GM23248 (cell line): ENCODE data around the gene IGIP.

Experiments used
- EZH2 ChIP-seq: fragments of 200-600 bp; sonication (generic); IDR thresholded peaks from 2 replicates; pipeline ENCODE4 v1.6.1; 2018; ENCODE audit warnings: antibody characterized with exemption, mild to moderate bottlenecking; ENCODE audit not compliant: insufficient read depth, poor library complexity, severe bottlenecking
- EZH2phosphoT487 ChIP-seq: fragments of 200-600 bp; sonication (generic); IDR thresholded peaks from 2 replicates; pipeline ENCODE4 v1.6.1; 2018; ENCODE audit warnings: antibody characterized with exemption, moderate library complexity, mild to moderate bottlenecking, low read depth; ENCODE audit not compliant: insufficient read depth

GRCh38 chr5:140083650-140084049 lies 42.1 kb upstream of the IGIP start:
- no peak for TF ChIP-seq EZH2phosphoT487
- no peak for TF ChIP-seq EZH2
